Germinal center (tissue), 1 donor: ENCODE data around the gene UFSP2.
A peak's percentile ranks its signal among the peaks of the same experiment; 100 is the strongest.

Experiments used
- DNase-seq: peaks from one replicate; pipeline ENCODE4 v3.0.0; 2012; ENCODE audit warnings: mixed read lengths, low spot score

UFSP2 gene

DNA sequence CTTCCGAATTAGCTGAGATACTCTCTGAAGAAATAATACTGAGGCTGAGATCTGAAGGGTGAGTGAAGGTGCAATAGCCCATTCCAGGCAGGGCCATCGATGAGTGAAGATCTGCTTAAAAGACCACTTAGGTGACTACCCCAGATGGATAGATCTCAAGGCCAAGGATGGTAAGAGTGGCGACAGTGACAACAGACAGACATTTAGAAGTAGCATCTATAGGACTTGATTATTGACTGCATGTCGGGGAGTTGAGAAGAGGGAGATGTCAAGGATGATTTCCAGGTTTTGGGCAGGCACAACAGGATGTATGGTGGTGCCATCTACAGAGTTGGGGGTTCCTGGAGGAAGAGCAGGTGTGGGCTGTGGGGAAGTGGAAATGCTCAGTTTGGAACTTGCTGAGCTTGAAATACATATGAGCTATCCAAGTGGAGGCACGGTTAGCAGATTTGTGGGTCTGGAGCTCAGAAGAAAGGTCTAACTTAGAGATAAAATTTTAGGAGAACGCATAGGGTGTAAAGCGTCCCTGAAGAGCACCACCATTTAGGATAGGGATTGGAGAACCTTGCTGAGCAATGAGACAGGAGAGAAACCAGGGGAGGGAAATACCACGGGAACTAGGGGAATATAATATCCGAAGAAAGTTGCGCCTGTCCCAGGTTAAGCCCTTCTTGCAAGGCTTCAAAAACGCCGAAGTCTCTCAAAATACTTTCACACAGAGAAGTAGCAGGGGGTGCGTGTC is 688 bp downstream of the UFSP2 start:
- DNase-seq: no peak

DNA sequence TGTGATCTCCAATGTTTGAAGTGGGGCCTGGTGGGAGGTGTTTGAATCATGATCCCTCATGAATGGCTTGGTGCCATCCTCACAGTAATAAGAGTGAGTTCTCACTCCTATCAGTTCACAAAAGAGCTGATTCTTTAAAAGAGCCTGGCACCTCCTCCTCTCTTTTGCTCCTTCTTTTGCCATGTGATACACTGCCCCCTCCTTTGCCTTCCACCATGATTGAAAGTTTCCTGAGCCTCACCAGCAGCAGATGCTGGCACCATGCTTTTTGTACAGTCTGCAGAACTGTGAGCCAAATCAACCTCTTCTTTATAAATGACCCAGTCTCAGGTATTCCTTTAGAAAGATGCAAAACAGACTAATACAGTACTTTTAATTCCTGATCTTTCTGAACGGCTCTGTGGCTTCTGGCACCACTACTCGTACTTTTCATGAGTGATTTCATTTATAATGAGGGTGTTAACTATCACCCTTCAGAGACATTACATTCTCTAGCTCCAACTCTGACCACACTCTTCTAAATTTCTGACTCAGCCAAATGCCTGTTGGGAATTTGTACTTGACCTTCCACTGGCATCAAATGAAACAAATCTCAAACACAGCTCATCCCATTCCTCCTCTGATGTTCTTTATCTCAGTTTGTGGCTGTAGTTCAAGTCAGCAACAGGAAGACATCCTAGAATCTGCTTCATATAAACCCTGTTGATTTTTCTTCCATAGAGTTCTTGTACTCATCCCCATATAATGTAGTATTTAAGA is 4.2 kb downstream of the UFSP2 start:
- no peak for DNase-seq

DNA sequence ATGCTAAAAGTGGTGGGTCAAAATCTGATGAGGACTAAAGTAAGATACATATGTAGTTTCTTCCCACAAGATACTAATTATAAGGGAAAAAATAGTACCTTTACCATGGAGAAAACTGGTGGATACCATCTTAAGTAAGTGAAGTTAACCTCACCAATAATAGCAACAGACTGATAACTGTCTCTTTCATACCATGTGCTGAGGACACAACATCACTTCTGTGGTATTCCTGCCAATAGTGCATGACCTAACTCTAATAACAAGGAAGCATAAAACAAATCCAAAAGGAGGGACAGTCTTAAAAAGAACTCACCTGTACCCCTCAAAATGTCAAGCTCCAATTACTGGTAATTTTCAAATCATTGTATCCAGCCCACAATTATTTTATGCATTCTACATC is 8.8 kb downstream of the UFSP2 start:
- DNase-seq: no peak

DNA sequence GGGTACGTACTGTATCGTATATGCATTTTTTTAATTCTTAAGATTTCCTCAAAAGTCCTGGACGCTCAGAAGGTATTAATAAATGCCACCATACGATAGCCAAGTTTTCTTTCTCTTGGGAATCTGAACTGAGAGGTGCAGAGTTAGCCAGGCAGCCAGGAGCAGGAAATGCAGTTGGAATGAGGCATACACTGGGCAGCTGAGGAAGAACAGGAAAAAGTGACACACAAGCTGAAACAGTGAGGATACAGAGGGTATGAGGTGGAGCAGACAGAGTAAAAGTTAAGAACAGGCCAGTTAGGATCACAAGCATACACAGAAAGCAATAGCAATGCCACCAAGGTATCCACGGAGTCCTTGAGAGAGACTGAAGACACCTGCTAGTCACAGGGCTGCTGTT is 13.4 kb downstream of the UFSP2 start:
- DNase-seq: no peak

DNA sequence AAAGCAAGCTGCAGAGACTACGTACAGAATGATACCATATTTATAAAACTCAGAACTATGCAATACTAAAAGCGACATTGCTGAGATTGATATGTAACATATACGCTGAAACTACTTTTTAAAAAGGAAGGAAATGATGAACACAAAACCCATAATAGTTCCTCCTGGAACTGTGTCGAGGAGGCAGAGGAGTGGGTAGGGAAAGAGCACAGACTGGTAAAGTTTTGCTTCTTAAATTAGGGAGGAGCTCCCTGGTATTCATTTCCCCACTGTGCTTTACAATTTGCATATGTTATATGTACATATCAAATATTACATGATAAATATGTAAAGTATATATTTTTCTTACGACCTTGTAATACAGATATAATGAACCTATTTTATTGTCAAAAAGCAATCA is 13.9 kb downstream of the UFSP2 start:
- DNase-seq: no peak

DNA sequence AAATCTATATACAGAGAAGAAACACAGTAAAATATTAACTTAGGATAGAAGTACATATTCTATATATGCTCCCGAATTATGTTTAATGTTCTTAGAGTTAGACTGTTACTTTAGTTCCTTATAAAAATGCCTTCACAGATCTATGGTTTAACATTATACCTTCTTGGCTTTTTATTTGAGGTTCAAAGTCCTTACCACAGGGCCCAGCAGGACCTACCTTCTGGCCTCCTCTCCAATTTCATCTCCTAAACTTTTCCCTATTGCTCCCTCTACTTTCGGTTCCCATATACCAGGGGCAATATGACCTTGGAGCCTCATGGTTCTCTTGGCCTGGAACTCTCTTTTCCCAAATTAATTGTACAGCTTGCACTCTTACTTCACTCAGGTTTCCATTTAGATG is 17.3 kb downstream of the UFSP2 start:
- DNase-seq: no peak

DNA sequence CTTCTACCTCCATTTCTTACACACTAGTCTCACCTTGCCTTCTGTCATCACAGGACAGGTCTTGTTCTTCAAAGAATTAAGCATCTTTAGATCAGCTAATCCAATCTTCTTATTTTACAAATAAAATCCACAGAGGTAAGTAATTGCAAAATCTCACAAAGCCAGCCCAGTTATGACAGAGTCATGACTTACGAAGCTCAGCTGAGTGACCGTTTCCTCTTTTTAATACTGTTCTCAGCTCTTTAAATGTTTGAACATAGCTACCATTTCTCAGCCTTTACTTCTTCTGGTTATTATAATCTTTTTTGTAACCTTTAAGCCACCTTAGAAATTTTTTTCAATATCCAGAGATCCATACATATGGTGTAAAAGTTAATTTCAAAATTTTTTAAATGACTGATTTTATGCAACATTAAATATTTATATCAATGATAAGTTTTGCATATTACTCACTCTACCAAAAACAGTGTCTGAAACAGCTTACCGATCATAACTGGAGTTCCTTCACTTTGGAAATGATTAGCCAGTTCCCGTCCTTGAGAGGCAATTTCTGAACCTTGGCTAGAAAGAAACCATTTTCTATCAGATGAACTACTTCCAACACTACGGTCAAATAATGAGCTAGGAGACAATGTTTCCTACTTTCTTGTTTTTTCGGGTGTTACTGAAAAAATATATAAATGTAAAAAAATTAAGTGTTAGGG is 20.3 kb downstream of the UFSP2 start:
- peak; percentile 26 for DNase-seq

DNA sequence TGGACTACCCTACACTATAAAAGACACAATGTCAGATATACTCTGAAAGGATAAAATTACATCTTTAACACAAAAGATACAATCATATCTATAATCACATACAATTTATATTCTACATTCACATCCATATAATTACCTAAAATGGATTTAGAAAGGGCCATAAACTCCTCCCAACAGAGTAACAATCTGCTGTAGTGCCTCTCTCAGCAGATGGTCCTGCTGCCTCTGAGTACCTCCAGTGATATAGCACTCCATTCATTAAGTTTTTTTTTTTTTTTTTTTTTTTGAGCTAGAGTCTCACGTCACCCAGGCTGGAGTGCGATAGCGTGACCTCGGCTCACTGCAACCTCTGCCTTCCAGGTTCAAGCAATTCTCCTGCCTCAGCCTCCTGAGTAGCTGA is 21.7 kb downstream of the UFSP2 start:
- DNase-seq: no peak

DNA sequence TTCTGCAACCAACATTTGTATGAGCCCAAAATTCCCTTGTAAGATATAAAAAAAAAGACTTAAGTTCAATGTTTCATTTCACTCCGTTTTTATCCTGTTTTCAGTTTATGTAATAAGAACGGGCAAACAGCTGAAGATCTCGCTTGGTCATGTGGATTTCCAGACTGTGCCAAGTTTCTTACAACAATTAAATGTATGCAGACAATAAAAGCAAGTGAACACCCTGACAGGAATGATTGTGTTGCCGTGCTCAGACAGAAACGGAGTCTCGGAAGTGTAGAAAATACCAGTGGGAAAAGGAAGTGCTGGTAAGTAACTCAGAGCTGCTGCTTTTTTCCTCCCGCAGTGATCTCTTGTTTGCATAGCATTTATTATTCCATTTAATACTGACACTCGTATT is 26.3 kb downstream of the UFSP2 start:
- no peak for DNase-seq

DNA sequence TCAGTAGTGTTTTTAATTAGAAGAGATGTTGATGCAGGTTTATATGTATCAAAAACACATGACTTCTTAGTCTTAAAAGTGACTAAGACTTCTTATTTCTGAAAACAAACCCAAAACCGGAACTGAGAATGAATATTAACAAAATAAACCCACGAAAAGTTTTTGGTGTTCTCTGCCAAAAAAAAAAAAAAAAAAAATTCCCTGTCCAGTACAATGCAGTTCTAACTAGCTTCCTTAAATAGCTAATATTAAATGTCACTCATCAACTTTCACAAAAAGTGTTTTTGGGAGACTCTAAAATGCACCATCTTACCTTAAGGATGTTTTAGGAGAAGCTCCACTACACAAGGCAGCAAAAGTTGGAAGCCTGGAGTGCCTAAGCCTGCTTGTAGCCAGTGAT is 27.1 kb downstream of the UFSP2 start:
- no peak for DNase-seq

DNA sequence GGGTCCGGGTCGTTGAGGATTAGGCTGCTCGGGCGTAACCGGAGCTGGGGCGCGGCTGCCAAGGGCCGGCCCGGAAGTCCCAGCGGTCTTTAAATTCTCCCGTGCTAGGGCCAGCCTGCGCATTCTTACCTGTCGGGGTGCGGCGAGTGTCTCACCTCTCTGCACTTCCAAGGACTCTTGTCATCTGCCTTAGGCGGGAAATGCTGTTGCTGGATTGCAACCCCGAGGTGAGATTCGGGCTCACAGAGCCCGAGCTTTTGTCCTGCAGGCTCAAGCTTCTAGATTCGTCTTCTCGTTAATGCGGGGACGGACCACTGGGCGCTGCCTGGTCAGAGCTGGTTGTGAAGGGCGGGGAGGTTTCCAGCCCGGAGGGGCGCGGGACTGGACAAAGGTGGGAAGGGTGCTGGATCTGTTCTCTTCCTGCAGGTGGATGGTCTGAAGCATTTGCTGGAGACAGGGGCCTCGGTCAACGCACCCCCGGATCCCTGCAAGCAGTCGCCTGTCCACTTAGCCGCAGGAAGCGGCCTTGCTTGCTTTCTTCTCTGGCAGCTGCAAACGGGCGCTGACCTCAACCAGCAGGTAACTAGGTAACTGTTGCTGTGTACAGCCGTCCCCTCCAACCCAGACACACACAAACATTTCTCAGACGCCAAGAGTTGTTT is 28.9 kb downstream of the UFSP2 start, which contains the start of gene ANKRD37:
ANKRD37 (plus strand) TSS at position 118 of the 662 bp plus-strand sequence; CDS start at position 201, 83 bp downstream.
- no peak for DNase-seq

DNA sequence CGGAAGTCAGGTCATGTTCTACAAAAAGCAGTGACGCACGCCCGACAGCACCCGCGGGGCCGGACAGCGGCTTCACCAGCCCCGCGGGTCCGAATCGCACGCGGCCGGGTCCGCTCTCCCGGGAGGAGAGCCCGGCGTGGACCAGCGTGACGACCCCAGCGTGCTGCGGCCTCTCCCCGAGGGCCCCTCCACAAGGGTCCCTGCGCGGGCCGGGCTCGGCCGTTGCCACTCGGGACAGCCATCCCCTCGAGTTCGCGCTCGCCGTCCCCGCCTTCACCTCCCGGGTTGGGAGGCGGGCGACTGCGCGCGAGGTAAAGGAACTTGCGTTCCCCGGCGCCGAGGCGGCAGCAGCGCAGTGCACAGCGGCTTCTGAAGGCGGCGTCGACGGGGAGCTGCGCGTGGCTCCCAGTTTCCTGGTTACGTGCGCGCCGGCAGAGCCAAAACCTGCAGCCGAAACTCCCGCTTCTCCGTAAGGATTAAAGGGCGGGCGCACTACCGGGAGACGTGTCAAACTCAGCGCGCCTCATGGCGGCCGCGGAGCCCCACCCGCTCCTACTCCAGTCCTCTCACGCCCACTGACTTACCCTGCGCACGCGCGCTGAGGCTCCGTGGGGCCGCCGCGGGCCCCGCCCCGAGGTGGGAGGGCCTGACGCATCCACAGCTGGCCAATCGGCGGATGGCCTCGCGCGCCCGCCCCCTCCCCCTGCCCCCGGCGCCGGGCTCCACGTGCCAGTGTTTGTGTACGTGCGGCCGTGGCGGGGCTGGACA is 29.6 kb downstream of the UFSP2 start:
- DNase-seq: peak; percentile 99

DNA sequence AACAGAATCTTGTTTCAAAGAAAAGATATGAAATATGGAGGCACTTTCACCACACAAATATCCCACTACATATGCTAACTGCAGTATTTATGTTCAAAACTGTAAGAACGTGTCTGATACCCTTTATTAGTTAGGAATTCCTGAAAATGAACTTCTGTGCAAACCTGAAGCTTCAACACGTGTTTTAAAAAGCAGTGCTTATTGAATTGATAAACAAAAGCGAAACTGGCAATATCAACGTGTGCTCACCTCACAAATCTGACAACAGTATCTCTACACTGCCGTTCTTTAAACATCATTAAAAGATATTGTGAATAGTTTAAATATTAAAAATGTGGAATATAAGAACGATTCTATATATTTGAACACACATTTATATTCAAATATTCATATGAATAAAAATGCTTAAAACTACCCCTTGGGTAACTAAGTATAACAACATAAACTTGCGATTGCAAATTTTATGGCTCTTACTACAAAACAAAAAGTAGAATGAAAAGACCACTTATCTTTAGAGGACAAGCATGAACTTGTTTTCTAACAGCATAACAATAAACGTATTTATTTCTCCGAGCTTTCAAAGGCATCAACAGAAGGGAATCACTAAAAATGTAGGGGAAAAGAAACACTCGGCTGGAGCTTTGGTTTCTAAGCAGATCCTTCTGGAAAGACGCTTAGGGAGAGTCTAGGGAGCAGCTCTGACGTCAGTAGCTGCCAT is 30.4 kb downstream of the UFSP2 start, which contains the start of gene LRP2BP:
LRP2BP (minus strand) TSS at position 687 of the 718 bp plus-strand sequence. CDS start 17,738 bp downstream, outside the sequence.
- DNase-seq: peak; percentile 19

DNA sequence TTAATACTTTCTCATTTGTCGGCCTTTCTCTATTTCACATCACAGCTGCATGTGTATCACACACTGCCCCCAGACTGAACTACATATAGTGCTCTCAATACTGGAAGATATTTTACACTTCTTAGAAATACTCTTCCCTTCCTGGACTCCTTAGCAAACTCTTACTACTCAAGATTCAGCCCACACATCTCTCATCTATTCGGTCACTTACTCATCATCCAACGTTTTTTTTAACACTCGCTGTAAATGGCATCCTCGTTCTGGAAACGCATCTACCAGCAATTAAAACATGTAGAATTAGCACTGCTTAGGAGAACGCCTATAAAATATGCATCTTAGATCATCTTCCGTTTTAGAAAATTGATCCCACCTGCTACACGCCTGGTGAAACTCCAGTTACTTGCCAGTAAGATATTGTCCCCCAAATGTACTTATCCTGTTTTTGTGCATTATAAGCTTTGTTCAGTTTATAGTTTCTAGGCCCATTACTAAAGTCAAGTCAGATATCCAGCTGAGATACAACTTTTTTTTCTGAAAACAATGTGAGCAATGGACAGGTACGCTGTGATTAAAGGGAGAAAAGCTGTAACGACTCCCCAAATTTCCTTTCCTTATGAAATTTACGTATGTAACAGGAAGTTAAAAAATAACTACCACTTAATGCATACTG is 31.1 kb downstream of the UFSP2 start:
- DNase-seq: no peak

DNA sequence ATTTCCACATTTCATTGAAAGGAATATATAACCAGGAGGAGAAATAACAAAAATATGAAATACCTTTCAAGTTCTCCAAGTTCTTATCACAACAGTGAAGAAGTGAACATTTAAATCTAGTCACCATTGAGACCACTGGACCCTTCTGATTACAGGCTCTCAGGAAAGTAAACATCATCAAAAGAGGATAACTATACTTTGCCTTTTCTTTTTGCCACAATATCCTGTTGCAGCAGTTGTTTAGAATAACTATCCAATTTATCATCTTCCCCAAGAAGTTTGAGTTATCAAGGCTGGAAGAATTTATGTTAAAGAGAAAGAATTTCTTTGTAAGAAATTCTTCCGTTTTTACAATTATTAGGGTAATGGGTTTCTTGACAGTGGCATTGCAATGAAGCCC is 33.6 kb downstream of the UFSP2 start:
- DNase-seq: no peak

DNA sequence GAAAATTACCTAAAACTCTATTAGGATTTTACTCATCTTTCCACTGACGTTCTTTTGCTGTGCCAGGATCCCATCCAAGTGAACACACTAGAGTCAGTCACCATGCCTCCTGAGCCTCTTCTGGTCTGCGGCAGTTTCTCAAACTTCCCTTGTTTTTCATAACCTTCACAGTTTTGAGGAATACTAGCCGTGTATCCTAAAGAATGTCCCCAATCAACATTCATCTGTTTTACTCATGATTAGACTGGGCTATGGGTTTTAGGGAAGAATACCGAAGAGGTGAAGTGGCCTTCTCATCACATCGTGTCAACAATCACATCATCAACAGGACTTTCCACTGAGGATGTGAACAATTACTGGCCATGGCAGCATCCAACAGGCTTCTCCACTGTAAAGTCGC is 34.8 kb downstream of the UFSP2 start:
- DNase-seq: no peak

DNA sequence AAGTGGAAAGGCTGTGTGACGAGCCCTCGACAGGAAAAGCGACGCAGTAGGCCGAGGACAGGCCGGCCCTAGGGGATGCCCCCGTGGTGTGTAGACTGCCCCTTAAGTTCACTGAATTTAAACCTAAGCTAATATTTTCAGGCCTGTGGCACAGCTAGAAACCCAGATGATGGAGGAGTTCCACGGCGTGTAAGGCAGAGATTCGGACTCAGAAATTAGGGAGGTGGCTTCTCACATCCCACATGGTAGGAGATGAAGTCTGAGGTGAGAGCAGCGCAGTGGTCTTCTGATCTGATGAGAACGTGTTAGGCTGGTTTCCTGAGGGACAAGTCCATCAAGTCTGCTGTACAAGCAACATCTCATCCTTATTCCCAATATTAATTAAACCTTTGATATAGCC is 37.8 kb downstream of the UFSP2 start:
- no peak for DNase-seq

DNA sequence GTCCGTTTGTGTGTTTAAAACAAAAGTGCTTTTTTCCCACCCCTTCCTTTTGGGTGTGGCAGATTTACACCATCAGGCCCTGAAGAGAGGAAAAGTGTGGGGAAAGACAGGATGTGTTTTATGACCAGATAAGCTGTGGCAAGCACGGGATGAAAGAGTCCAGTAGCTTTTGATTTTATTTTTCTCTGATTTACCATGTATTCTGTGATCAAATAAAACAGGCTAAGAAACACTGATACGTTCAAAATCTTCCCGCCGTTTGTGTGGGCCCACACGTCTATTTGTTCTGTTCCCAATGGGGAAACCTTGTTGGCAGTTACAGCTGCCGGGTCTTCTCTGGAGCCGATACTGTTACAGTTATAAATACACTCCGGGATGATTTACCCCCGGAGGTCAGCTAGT is 40.8 kb downstream of the UFSP2 start:
- no peak for DNase-seq

DNA sequence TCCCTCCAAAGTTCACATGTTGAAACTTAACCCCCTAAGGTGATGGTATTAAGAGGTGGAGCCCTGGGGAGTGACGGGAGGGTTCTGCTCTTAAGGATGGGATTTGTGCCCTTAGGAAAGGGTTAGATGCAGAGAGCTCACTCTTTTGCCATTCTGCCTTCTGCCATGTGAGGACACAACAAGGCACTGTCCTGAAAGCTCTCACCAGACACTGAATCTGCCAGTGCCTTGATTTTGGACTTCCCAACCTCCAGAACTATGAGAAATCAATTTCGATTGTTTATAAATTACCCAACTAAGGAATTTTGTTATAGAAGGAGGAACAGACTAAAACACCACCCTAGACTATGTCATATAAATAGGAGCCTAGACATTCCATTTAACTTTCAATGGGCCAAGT is 41.7 kb downstream of the UFSP2 start:
- DNase-seq: no peak

DNA sequence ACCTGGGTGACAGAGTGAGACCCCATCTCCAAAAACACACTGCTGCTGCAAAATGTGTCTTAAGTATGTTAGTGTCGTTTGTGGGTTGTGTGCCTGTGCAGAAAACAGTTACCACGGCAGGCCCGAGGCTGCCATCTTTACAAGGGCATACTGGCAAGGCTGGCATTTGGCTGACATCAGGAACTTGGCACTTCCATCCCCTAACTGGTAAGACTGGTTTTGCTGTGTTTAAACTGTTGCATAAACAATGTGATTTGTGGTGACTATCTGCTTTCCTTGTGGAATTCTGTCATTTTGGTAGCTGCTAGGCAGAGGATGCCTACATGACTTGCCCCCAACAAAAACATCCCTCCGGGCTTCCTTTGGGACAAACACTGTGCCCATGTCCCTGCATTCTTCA is 42.3 kb downstream of the UFSP2 start:
- no peak for DNase-seq
